HTR-8/SVneo (cell line): ENCODE results near the gene MACROD2.
"Not testable (repeated sequence)": the region's sequence is repeated elsewhere in the genome, so short reads cannot be mapped to it uniquely, and the experiment has no call there.

Experiments
- DNase-seq: peaks from one replicate; pipeline ENCODE4 v3.0.0; 2011; ENCODE audit warnings: low spot score, mixed read lengths; ENCODE audit not compliant: insufficient read length
- FAIRE-seq: peaks from 2 replicates; lab custom pipeline; 2011; peaks lifted over from hg19 to GRCh38; lab: Jason Lieb, UNC

Gene MACROD2

GRCh38 chr20:14441201-14441600 lies 445.9 kb downstream of the MACROD2 start:
- no peak for DNase-seq
- no peak for FAIRE-seq

DNA sequence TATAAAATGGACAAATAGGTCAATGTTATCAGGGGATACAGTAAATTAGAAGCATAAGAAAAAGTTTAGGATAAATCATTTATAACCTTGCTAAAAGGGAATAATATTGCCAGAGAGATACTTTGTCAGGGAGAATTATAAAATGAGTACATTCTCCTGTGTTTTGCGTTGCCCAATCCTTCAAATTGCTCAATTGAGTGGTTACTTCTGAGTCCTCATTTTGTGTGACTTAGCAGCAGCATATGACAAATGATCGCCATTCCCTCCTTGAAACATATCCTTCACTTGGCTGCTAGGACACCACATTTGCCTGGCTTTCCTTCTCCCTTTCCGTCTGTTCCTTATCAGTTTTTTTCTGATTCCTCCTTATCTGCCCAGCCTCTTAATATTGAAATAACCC lies 448.8 kb downstream of the MACROD2 start:
- FAIRE-seq, result no peak
- no peak for DNase-seq

GRCh38 chr20:14445310-14445709 lies 450.0 kb downstream of the MACROD2 start:
- FAIRE-seq (no peak), DNase-seq (no peak)

GRCh38 chr20:14445902-14446301 lies 450.6 kb downstream of the MACROD2 start:
- DNase-seq (no peak), FAIRE-seq (no peak)

DNA sequence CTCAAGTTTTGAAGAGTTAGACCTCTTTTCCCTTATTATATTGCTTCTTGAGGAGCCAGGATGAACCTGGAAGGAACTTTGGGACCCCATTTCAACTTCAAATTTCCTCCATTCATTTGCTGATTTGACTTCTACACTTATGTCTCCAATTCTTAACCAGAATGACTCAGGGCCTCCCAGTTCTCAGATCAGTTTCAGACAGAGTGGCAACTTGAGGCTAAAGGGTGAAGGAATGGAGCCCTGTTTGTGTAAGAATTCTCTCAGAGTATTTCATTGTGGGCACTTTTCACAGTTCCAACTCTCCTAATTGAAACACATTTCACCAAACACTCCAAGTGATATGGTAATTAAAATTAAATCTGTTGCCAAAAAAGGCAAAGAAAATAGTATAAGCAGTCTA lies 451.1 kb downstream of the MACROD2 start:
- DNase-seq (no peak), FAIRE-seq (no peak)

GRCh38 chr20:14449323-14449722 lies 454.0 kb downstream of the MACROD2 start:
- no peak for FAIRE-seq
- no peak for DNase-seq

GRCh38 chr20:14450256-14450655 lies 454.9 kb downstream of the MACROD2 start:
- DNase-seq (no peak), FAIRE-seq (no peak)

GRCh38 chr20:14451458-14451857 lies 456.1 kb downstream of the MACROD2 start:
- DNase-seq (no peak), FAIRE-seq (no peak)

- no peak for DNase-seq
- FAIRE-seq, result no peak
Measured at GRCh38 chr20:14453259-14453658, 457.9 kb downstream of the MACROD2 start.

- FAIRE-seq (no peak), DNase-seq (no peak)
Measured at GRCh38 chr20:14454296-14454695, 459.0 kb downstream of the MACROD2 start.

DNA sequence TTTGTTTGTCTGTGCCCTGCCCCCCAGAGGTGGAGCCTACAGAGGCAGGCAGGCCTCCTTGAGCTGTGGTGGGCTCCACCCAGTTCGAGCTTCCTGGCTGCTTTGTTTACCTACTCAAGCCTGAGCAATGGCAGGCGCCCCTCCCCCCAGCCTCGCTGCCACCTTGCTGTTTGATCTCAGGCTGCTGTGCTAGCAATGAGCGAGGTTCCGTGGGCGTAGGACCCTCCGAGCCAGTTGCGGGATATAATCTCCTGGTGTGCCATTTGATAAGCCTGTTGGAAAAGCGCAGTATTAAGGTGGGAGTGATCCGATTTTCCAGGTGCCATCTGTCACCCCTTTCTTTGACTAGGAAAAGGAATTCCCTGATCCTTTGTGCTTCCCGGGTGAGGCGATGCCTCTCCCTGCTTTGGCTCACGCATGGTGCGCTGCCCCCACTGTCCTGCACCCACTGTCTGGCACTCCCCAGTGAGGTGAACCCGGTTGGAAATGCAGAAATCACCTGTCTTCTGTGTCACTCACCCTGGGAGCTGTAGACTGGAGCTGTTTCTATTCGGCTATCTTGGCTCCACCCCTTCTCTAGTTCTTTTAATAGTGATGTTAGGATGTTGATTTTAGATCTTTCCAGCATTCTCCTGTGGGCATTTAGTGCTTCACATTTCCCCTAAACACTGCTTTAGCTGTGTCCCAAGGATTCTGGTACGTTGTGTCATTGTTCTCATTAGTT lies 471.9 kb downstream of the MACROD2 start:
- not testable (repeated sequence) for DNase-seq, FAIRE-seq

DNA sequence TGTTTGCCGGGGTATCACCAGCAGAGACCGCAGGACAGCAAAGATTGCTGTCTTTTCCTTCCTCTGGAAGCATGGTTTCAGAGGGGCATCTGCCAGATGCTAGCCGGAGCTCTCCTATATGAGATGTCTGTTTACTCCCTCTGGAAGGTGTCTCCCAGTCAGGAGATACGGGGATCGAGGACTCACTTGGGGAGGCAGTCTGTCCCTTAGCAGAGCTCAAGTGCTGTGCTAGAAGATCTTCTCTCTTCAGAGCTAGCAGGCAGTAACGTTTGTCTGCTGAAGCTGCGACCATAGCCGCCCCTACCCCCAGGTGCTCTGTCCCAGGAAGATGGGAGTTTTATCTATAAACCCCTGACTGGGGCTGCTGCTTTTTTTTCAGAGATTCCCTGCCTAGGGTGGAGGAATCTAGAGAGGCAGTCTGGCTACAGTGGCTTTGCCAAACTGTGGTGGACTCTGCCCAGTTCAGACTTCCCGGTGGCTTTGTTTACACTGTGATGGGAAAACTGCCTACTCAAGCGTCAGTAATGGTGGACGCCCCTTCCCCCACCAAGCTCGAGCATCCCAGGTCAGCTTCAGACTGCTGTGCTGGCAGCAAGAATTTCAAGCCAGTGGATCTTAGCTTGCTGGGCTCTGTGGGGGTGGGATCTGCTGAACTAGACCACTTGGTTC lies 475.0 kb downstream of the MACROD2 start:
- no peak for FAIRE-seq

GRCh38 chr20:14470977-14471661 lies 475.8 kb downstream of the MACROD2 start:
- DNase-seq (no peak), FAIRE-seq (no peak)

More for the DNA sequence above, 475.0 kb downstream of the MACROD2 start:
- no peak for DNase-seq

DNA sequence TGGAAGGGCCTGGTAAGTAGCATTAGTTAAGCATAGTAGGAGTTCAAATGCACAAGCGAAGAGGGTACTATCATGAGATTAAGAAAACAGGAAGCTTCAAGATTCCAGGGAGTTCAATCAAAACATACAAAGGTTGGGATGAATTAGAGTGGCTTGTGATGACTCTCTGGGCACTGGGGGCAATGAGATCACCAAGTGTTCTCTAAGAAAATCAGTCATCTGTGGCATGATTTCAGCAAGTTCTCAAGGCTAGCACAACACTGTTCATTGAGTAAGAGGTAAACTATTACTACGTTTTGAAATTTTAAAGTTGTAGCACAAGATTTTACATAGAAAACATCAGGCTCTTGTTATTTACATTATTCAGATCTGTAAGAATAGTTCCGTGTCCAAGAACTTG lies 481.8 kb downstream of the MACROD2 start:
- DNase-seq, result no peak
- no peak for FAIRE-seq

- no peak for DNase-seq
- no peak for FAIRE-seq
Measured at GRCh38 chr20:14478126-14478525, 482.8 kb downstream of the MACROD2 start.

GRCh38 chr20:14481863-14482262 lies 486.5 kb downstream of the MACROD2 start:
- FAIRE-seq (no peak), DNase-seq (no peak)

DNA sequence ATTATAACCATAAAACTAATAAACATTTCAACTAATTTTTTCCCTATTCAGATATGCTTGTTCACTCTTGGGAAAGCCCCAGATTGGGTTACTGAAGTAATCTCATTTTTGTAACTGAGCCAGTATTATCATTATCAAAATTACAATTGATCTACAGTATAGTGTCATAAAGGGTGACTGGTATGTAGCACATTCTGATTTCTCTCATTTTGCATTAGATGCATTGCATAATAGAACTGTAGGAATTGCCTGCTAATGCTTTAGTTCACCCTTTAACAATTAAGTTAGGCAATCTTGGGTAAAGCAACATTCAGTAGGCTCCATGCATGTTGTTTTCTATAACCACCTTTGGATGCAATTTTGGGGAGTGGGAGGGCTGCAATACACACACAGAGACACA lies 492.9 kb downstream of the MACROD2 start:
- DNase-seq (no peak), FAIRE-seq (no peak)

DNA sequence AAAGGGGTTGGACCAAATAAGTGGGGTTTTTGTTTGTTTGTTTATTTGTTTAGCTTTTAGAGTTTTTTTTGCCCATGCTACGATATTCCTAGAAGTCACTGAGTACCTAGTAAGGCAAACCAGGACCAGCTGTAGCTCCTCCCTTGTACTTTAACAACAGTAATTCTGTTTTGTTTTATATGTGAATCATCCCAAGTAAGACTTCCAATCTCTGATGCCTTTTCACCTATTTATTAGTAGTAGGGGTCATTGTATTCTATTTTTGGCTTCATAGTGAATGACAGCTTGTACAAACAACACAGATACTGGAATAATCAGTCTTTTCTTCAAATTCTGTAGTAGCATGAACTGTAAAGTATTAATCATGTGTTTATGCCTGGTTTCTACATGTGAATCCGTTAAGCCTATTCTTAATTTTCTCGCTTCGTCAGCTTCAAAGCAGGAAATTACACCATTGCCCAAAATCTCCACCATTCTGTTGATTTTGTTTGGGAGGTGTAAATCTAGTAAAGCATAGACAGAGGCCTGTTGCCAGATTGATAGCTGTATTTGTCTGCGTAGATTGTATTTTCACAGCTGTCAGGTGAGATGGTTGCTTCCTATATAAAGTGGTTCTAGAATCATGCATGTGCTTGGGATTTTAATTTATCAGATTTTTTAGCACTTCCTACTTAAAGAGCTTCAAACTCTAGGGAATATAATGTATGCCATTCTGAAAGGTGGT lies 493.6 kb downstream of the MACROD2 start:
- DNase-seq, result no peak
- FAIRE-seq, result no peak

GRCh38 chr20:14489544-14489943 lies 494.2 kb downstream of the MACROD2 start:
- DNase-seq, result no peak
- FAIRE-seq, result no peak

- DNase-seq (no peak), FAIRE-seq (no peak)
Measured at GRCh38 chr20:14491436-14491835, 496.1 kb downstream of the MACROD2 start.

GRCh38 chr20:14493408-14493807 lies 498.1 kb downstream of the MACROD2 start:
- FAIRE-seq (no peak), DNase-seq (no peak)
